Measurements from ENCODE around the gene MCCD1.

Gene MCCD1

DNA sequence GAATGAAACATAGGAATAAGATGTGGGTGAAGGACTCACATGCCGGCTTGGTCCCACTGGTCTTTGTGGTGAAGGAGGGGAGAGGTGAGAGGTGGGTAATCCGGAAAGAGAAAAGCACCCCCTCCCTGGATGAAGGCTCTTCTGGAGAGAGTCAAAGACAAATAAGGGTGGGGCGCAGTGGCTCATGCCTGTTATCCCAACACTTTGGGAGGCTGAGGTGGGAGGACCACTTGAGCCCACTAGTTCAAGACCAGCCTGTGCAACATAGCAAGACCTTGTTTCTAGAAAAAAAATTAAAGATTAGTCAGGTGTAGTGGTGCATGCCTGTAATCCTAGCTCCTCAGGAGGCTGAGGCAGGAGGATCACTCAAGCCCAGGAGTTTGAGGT lies 50.4 kb downstream of the MCCD1 start:
- TF ChIP-seq CTCF (IDR thresholded peaks at IDR 0.05; ENCODE audit: low read depth, low read length), result no peak
- Histone ChIP-seq H3K27ac (no peak overlapping the region), H3K27me3 (ENCODE audit: insufficient read depth, low read depth, severe bottlenecking) (no peaks in the 10 kb centered on the region), H3K4me3 (ENCODE audit: low read depth, low read length) (no peak overlapping the region), H3K9me3 (ENCODE audit: severe bottlenecking) (no peaks in the 10 kb centered on the region), H3K36me3 (no peaks in the 10 kb centered on the region)
- DNase-seq, result no peak
